ENCODE data around the gene CELF2.
"Not testable (repeated sequence)": the region's sequence is repeated elsewhere in the genome, so short reads cannot be mapped to it uniquely, and the experiment has no call there.

- TF ChIP-seq POLR2AphosphoS5, POLR2A, CTCF (IDR thresholded peaks at IDR 0.05): not testable (repeated sequence)
Measured at GRCh38 chr10:11123892-11124291, 106.2 kb downstream of the CELF2 start.
